ENCODE data around the gene PSMB10.

GRCh38 chr16:67945392-67945933 lies 8.8 kb upstream of the PSMB10 start:
- no peak for TF ChIP-seq SIN3A (IDR thresholded peaks at IDR 0.05; ENCODE audit: borderline replicate concordance, insufficient read depth, low read length)
- no peak for TF ChIP-seq POLR2AphosphoS5 (IDR thresholded peaks at IDR 0.05; ENCODE audit: low read depth, low read length)
- TF ChIP-seq REST (IDR thresholded peaks at IDR 0.05; ENCODE audit: insufficient read depth in 1 of 2, low read depth in 2 of 2, low read length in 2 of 2): no peak
- no peak for TF ChIP-seq TAF1 (IDR thresholded peaks at IDR 0.05; ENCODE audit: borderline replicate concordance, insufficient read depth, low read length)
- no peak for TF ChIP-seq FOXP2 (optimal IDR thresholded peaks at IDR 0.05; ENCODE audit: borderline replicate concordance, extremely low read depth, extremely low read length, insufficient read depth)

All from PFSK-1 (cell line).